NCI-H1105 treated with DMSO at 0.1 percent for 48 hours (cell line): Measurements from ENCODE around the gene BTBD8.
"Not testable (repeated sequence)": the region's sequence is repeated elsewhere in the genome, so short reads cannot be mapped to it uniquely, and the experiment has no call there.

ENCODE experiments used
- DNase-seq: peaks from one replicate; lab custom pipeline; 2025; lab: John Stamatoyannopoulos, UW

BTBD8 gene

GRCh38 chr1:92080128-92080985, at the start of gene BTBD8:
Gene BTBD8, plus strand, starts transcription at chr1:92080345. Its CDS starts 227 bp downstream, at chr1:92080572.
- peak; percentile 83 for DNase-seq

- DNase-seq: peak; percentile 17
Observed at GRCh38 chr1:92030656-92031107, 49.5 kb upstream of the BTBD8 start.

DNA sequence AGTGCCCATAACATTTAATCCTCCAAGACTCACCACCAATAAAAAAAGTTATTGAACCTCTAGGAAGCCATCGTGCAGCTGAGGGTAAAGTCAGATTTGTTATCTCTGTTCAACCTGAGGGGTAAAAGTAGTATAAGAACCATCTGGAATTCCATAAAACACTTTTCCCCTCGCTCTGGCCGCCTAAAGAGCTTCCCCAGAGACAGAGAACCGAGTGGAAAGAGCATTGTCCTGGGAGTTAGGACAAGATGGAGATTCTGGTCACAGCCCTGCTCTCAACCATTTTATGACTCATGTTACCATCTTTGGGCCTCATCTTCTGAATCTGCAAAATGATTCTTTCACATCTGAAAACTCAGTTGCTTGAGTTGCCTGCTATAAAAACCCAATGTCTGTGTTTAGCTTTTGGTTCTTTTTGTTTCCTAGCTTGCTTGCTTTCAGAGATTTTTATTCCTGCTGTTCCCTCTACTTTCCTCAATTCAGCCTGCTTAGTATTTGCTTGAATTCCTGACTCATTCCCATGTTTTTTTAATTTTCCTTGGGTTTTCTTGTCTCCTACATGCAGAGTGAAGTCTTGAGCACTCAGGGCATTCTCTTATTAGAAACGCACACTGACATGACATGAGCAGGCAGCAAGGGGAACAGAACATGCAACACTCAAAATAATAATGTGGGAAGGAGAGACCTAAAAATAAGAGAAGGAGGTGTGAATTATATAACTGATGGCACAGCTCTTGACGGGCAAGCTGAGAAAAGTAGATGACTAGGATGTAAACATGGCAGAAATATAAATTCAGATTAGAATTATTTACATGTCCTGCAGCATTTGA, 48.6 kb upstream of the BTBD8 start:
- DNase-seq: no peak

DNA sequence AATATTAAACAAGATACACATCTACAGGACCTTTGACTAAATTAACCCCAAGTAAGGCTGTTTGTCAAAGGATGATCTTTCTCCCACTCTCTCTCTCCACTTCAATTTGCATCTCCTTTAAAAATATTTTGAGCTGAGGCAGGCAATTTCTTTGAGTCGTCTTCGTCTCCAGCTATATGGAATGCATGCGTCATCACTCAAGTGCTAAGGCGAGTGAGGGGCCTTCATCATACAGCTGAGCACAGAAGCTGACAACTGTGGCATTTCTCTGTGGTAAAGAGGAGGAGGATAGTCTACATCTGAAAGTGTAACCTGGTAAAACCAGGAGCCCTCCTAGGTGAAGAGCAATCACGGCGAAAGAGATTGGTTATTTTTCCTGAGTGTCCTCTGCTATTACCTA, 42.7 kb upstream of the BTBD8 start:
- no peak for DNase-seq

- DNase-seq: no peak
Observed at GRCh38 chr1:92038695-92039346, 41.3 kb upstream of the BTBD8 start.

- no peak for DNase-seq
Observed at GRCh38 chr1:92040971-92041370, 39.2 kb upstream of the BTBD8 start.

DNA sequence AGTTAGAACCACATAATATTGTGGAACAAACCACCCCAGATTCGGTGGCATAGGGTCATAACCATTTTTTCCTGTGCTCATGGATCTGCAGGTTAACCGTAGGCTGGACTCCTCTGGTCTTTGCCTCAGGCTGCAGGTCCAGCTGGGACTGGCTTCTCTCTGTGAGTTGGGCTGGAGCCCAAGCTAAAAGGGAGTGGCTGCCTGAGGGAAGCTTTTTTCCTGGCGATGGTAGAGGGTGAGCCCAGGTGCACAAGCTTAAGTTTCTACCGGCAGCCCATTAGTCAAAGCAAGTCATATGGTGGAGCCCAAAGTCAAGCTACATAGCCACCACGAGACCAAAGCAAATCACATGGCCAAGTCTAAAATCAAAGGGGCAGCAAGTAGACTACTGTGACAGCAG, 36.5 kb upstream of the BTBD8 start:
- no peak for DNase-seq

DNA sequence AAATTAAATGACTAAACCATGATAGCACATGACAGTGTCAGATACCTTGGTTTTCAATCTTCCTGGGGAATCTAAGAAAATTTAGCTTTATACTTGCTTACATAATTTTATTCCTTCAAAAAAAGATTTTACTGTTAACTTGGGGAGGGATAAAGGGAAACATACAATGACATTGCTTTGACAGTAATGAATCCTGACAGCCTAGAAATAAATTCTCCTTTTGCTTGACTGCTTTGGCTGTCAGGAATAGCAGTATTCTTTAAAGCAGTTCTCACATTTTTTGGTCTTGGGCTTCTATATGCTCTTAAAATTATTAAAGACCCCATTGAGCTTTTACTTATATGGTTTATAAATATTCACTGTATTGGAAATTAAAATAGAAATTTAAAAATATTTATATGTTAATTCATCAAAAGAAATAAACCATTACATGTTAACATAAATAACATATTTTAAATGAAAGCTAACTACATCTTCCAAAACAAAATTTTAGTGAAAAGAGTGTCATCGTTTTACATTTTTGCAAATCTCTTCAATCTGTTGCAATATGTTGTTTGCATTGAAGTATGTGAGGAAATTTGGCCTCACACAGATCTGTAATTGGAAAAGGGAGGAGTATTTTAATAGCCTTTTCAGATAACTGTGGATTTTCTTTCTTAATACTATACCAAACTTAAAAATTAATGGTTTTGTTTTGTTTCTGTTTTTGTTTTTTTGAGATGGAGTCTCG, 34.2 kb upstream of the BTBD8 start:
- no peak for DNase-seq

DNA sequence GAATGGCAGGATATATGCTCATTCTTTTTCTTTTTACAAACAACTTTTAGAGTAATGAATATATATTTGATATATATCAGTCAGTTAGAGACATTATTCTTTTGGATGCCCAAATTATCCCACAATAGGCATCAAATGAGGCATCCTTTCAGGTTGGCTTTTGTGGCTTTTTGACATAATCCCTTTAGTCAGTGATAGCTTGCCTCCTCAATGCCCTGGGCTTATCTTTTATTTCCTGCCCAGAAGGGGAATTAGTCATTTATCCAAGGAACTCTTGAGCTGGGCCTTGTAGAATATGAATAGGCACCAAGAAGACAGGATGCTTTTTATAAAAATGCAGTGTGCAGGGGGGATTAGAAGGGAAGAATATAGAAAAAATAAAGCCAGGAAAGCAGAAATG, 28.2 kb upstream of the BTBD8 start:
- no peak for DNase-seq

DNA sequence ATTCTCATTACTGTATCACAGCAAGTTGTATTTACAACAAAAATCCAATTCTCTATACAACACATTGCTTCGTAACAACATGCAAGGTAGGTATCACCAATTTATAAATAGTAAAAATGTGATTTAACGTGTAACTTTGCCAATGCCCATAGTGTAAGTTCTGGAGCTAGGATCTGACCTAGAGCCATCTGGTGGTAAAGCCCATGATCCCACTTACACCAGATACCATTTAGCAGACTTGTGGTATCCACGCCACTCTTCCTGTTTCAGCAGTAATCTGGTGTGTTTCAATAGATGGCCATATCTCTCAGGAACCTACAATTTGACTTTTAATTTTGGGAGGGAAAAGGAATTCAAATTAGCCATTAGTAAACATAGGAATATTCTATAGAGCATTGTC, 15.1 kb upstream of the BTBD8 start:
- DNase-seq: no peak

DNA sequence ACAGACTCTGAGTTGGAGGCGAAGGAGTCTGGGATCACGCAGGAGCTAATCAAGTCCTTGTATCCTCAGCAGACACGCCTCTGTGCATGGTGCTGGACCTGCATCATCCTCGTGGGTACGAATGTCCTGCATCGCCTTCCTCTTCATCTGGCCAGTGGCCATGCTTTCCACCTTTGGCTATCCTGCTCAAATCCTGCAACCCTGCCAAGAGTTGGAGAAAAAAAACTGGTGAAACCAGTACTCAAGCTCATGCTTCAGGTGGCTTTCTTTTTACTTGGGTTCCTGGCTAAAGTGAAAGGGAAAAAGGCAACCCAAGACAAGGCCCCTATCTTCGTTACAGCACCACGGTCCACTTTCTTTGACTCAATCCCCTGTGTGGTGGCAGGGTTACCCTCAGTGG, 13.8 kb upstream of the BTBD8 start:
- no peak for DNase-seq

DNA sequence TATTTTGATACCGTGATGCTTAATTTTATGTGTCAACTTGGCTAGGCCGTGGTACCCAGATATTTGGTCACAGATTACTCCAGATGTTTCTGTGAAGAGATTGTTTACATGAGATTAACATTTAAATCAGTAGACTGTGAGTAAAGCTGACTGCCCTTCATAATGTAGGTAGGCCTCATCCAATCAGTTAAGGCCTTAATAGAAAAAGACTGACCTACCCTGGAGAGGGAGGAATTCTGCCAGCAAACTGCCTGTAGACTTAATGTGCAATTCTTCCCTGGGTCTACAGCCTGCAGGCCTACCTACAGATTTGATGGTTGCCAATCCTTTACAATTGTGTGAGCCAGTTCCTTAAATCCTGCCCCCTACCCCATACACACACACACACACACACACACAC, 9.3 kb upstream of the BTBD8 start:
- no peak for DNase-seq

GRCh38 chr1:92074446-92074845, 5.7 kb upstream of the BTBD8 start:
- not testable (repeated sequence) for DNase-seq

DNA sequence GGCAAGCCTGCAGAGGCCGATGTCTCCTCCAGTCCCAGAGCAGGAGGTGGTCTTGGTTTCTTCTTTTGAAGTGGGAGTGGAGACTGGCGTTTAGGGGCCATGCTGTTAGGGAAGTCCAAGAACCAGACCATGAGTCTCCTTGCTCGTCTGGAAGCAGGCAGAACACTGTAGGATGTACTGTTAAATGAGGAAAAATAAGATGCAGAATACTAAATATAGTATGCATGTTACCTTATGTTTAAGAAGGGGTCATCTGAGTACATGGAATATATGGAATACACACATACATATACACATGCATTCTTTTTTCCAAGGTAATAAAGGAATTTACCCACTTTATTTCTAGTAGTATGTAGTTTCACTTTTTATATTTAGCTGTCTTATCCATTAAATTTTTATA, 4.8 kb upstream of the BTBD8 start, which contains the start of gene SETSIP:
TSS of gene SETSIP (minus strand) at position 101 of the 400 bp plus-strand sequence. CDS start at position 101, 0 bp downstream.
- DNase-seq: no peak

- no peak for DNase-seq
Observed at GRCh38 chr1:92076363-92076762, 3.8 kb upstream of the BTBD8 start.

DNA sequence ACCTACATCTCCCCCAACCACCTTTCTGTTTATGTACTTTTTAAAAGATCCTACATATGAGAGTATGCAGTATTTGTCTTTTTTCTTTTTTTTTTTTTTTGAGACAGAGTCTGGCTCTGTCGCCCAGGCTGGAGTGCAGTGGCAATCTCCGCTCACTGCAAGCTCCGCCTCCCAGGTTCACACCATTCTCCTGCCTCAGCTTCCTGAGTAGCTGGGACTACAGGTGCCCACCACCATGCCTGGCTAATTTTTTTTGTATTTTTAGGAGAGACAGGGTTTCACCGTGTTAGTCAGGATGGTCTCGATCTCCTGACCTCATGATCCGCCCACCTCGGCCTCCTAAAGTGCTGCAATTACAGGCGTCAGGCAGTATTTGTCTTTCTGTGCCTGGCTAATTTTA, 2.1 kb upstream of the BTBD8 start:
- DNase-seq: not testable (repeated sequence)

DNA sequence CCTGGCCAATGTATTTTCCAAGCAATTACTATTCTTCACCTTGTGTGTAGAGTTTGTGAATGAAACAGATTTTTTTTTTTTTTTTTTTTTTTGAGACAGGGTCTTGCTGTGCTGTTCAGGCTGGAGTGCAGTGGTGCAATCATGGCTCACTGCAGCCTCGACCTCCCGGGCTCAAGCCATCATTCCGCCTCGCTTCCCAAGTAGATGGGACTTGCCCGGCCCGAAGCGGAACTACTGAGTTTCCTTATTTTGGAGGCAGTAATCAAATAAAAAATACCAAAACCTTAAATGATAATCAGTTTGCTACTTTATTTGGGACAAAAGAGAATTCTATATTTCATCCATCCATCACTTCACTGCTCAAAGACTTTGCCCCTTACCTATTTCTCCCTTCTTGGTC, 704 bp upstream of the BTBD8 start:
- no peak for DNase-seq

- no peak for DNase-seq
Observed at GRCh38 chr1:92081031-92081430, 886 bp downstream of the BTBD8 start.

DNA sequence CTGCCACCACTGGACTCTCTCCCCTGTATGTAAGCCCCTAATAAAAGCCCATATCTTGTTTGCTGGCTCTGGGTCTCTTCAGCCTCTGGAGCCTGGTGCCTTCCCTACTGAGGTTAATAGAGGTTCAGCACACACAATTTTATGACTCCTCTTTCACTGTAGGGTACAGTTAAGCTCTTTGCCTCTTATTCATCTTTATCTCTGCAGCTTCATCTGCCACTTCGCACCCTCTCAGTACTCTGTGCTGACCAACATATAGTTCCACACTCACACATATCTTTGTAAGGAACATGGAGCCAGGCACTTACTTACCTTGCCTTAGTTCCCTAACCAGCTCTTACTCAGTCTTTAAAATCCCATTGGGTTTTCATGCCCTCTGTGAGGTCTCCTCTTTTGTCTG, 4.5 kb downstream of the BTBD8 start:
- DNase-seq: no peak

DNA sequence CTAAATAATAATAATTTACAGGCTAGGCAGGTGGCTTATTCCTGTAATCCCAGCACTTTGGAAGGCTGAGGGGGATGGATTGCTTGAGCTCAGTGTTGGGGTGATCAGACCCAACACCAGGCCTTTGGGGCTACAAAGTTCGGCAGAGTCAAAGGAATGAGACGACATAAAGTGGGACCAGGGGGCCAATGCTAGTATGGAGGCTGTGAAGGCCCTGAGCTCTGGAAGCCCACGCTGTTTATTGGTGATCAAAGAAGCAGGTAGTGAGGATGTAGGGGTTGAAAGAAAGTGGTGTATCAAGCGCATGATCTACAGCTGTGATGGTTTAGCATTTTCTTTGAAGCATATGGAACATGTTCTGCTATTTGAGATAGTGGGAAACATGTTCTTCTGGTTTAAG, 5.6 kb downstream of the BTBD8 start:
- no peak for DNase-seq

GRCh38 chr1:92087542-92087941, 7.4 kb downstream of the BTBD8 start:
- DNase-seq: peak; percentile 30

GRCh38 chr1:92091625-92092024, 11.5 kb downstream of the BTBD8 start:
- DNase-seq: no peak
